GM19395 (cell line): ENCODE results near the gene DOCK4.

Experiments used
- ATAC-seq: cut with Tn5 transposase; IDR thresholded peaks from one replicate; pipeline ENCODE4 v1.9.1; 2021; ENCODE audit warnings: mild to moderate bottlenecking, moderate library complexity; ENCODE audit not compliant: unreplicated experiment

The DOCK4 gene

GRCh38 chr7:111867348-111867931 is 338.8 kb downstream of the DOCK4 start:
- no peak for ATAC-seq

GRCh38 chr7:111866787-111867186 is 339.4 kb downstream of the DOCK4 start:
- no peak for ATAC-seq

GRCh38 chr7:111865430-111865829 is 340.8 kb downstream of the DOCK4 start:
- no peak for ATAC-seq

GRCh38 chr7:111864291-111864976 is 341.8 kb downstream of the DOCK4 start:
- ATAC-seq, result no peak

GRCh38 chr7:111863269-111863668 is 342.9 kb downstream of the DOCK4 start:
- no peak for ATAC-seq

- ATAC-seq, result no peak
Observed at GRCh38 chr7:111860248-111860647, 346.0 kb downstream of the DOCK4 start.

- no peak for ATAC-seq
Observed at GRCh38 chr7:111858331-111858730, 347.9 kb downstream of the DOCK4 start.

- no peak for ATAC-seq
Observed at GRCh38 chr7:111855842-111856227, 350.4 kb downstream of the DOCK4 start.

- ATAC-seq, result peak; percentile 84
Observed at GRCh38 chr7:111855161-111855841, 350.9 kb downstream of the DOCK4 start.

GRCh38 chr7:111853201-111853990 is 352.8 kb downstream of the DOCK4 start:
- ATAC-seq, result no peak

- no peak for ATAC-seq
Observed at GRCh38 chr7:111852081-111852480, 354.1 kb downstream of the DOCK4 start.

- ATAC-seq, result no peak
Observed at GRCh38 chr7:111846898-111847297, 359.3 kb downstream of the DOCK4 start.

GRCh38 chr7:111845853-111846252 is 360.3 kb downstream of the DOCK4 start:
- ATAC-seq, result no peak

- ATAC-seq, result no peak
Observed at GRCh38 chr7:111844904-111845671, 361.1 kb downstream of the DOCK4 start.

GRCh38 chr7:111842491-111842890 is 363.7 kb downstream of the DOCK4 start:
- ATAC-seq, result no peak

- ATAC-seq, result no peak
Observed at GRCh38 chr7:111841596-111842205, 364.5 kb downstream of the DOCK4 start.

GRCh38 chr7:111840528-111840927 is 365.7 kb downstream of the DOCK4 start:
- no peak for ATAC-seq

GRCh38 chr7:111839261-111839660 is 366.9 kb downstream of the DOCK4 start:
- ATAC-seq, result no peak

GRCh38 chr7:111836592-111836991 is 369.6 kb downstream of the DOCK4 start:
- no peak for ATAC-seq

- ATAC-seq, result no peak
Observed at GRCh38 chr7:111835066-111835465, 371.1 kb downstream of the DOCK4 start.
